HG02840 (cell line): ENCODE results near the gene AP3B2.
"Not testable (repeated sequence)": the region's sequence is repeated elsewhere in the genome, so short reads cannot be mapped to it uniquely, and the experiment has no call there.

Experiments
- ATAC-seq: cut with Tn5 transposase; IDR thresholded peaks from one replicate; pipeline ENCODE4 v1.9.1; 2021; ENCODE audit warnings: mild to moderate bottlenecking, moderate library complexity, moderate number of reproducible peaks; ENCODE audit not compliant: unreplicated experiment, low FRiP score

AP3B2 gene

GRCh38 chr15:82709421-82710207, at the start of gene AP3B2:
TSS of gene AP3B2 (minus strand) at chr15:82709875. CDS start at chr15:82709706, 169 bp downstream.
- peak; percentile 92 for ATAC-seq

GRCh38 chr15:82751308-82751707, 41.6 kb upstream of the AP3B2 start:
- ATAC-seq = no peak

GRCh38 chr15:82750831-82751180, 41.1 kb upstream of the AP3B2 start:
- ATAC-seq = peak; percentile 19

- peak; percentile 90 for ATAC-seq
Measured at GRCh38 chr15:82749951-82750830, 40.5 kb upstream of the AP3B2 start.

GRCh38 chr15:82748315-82748714, 38.6 kb upstream of the AP3B2 start:
- no peak for ATAC-seq

- no peak for ATAC-seq
Measured at GRCh38 chr15:82743810-82744209, 34.1 kb upstream of the AP3B2 start.

GRCh38 chr15:82742134-82742533, 32.5 kb upstream of the AP3B2 start:
- ATAC-seq = no peak

GRCh38 chr15:82739086-82739485, 29.4 kb upstream of the AP3B2 start:
- ATAC-seq = no peak

GRCh38 chr15:82737975-82738374, 28.3 kb upstream of the AP3B2 start:
- no peak for ATAC-seq

GRCh38 chr15:82731527-82731926, 21.9 kb upstream of the AP3B2 start:
- no peak for ATAC-seq

GRCh38 chr15:82730022-82730530, 20.4 kb upstream of the AP3B2 start:
- ATAC-seq = no peak

GRCh38 chr15:82726816-82727215, 17.1 kb upstream of the AP3B2 start:
- no peak for ATAC-seq

GRCh38 chr15:82715003-82715402, 5.3 kb upstream of the AP3B2 start:
- ATAC-seq = no peak

- ATAC-seq = no peak
Measured at GRCh38 chr15:82714016-82714415, 4.3 kb upstream of the AP3B2 start.

- ATAC-seq = no peak
Measured at GRCh38 chr15:82712036-82712435, 2.4 kb upstream of the AP3B2 start.

- no peak for ATAC-seq
Measured at GRCh38 chr15:82710926-82711490, 1.3 kb upstream of the AP3B2 start.

- no peak for ATAC-seq
Measured at GRCh38 chr15:82710208-82710555, 507 bp upstream of the AP3B2 start.

- no peak for ATAC-seq
Measured at GRCh38 chr15:82709081-82709420, 624 bp downstream of the AP3B2 start.

GRCh38 chr15:82705856-82706255, 3.8 kb downstream of the AP3B2 start:
- not testable (repeated sequence) for ATAC-seq

GRCh38 chr15:82699726-82700125, 9.9 kb downstream of the AP3B2 start:
- no peak for ATAC-seq

- ATAC-seq = no peak
Measured at GRCh38 chr15:82698711-82699345, 10.8 kb downstream of the AP3B2 start.
